IMR-90 (cell line): Measurements from ENCODE around the gene KLK13. TPM values are rescaled to one million over a fixed set of nuclear protein-coding genes. Genes with fewer than 3 reads are reported as not detected.

Experiments
- ATAC-seq: fragments of 200-7000 bp; cut with Tn5 transposase; 2 replicates; pipeline ENCODE4 v1.9.1; 2020; ENCODE audit warnings: low read depth, mild to moderate bottlenecking, moderate library complexity
- BruUV-seq: library from RNA; stranded (reverse); fragments of 400-500 nt; replicated peaks from 2 replicates; lab custom pipeline; 2021; lab: Mats Ljungman, UMichigan
- CTCF ChIA-PET: fragments of 300-600 bp; formaldehyde crosslinking; extraction: SDS; loops from one replicate; lab custom pipeline; 2021; ENCODE audit warnings: antibody characterized with exemption; lab: Yijun Ruan, JAX
- POLR2A ChIA-PET: fragments of 300-600 bp; sonication (Branson Sonifier 250); formaldehyde crosslinking; loops from one replicate; lab custom pipeline; 2022; ENCODE audit warnings: antibody characterized with exemption; ENCODE audit not compliant: unreplicated experiment; lab: Charles Lee
- DNase-seq: peaks from one replicate; pipeline ENCODE4 v3.0.0; 2013
- H2AFZ ChIP-seq: replicated peaks from 2 replicates; pipeline ENCODE3; 2013; ENCODE audit warnings: low read length, mild to moderate bottlenecking; ENCODE audit not compliant: poor library complexity
- H2AK5ac ChIP-seq: 2 replicates; pipeline ENCODE4 v1.6.1; 2013; ENCODE audit warnings: low read depth, low read length, inconsistent platforms
- H2AK9ac ChIP-seq: replicated peaks from 2 replicates; pipeline ENCODE3; 2013; ENCODE audit warnings: mild to moderate bottlenecking, low read depth, low read length, moderate library complexity; ENCODE audit not compliant: poor library complexity
- H2BK120ac ChIP-seq: 2 replicates; pipeline ENCODE4 v1.6.1; 2013; ENCODE audit warnings: low read depth, low read length, inconsistent platforms
- H2BK15ac ChIP-seq: 3 replicates; pipeline ENCODE4 v1.6.1; 2013; ENCODE audit warnings: low read depth, low read length, inconsistent platforms
- H2BK20ac ChIP-seq: 2 replicates; pipeline ENCODE4 v1.6.1; 2013; ENCODE audit warnings: low read depth, mild to moderate bottlenecking, inconsistent platforms, low read length, moderate library complexity
- H2BK5ac ChIP-seq: 2 replicates; pipeline ENCODE4 v1.6.1; 2013; ENCODE audit warnings: mild to moderate bottlenecking, low read depth, low read length, inconsistent platforms; ENCODE audit not compliant: poor library complexity, severe bottlenecking
- H3K14ac ChIP-seq: replicated peaks from 2 replicates; pipeline ENCODE4 v1.6.1; 2013; ENCODE audit warnings: low read depth, low read length, inconsistent platforms
- H3K18ac ChIP-seq: 2 replicates; pipeline ENCODE4 v1.6.1; 2013; ENCODE audit warnings: low read depth, low read length, control low read depth
- H3K23ac ChIP-seq: 2 replicates; pipeline ENCODE4 v1.6.1; 2013; ENCODE audit warnings: low read depth, low read length, inconsistent platforms
- H3K27ac ChIP-seq: 2 replicates; pipeline ENCODE4 v1.5.1; 2013; ENCODE audit warnings: mild to moderate bottlenecking, control low read depth, low read length; ENCODE audit not compliant: insufficient read depth
- H3K27me3 ChIP-seq: 2 replicates; pipeline ENCODE4 v1.6.1; 2013; ENCODE audit warnings: low read length; ENCODE audit not compliant: control insufficient read depth, insufficient read depth
- H3K36me3 ChIP-seq: 2 replicates; pipeline ENCODE4 v1.6.1; 2013; ENCODE audit warnings: low read length, mixed read lengths; ENCODE audit not compliant: control insufficient read depth, insufficient read depth
- H3K4ac ChIP-seq: 2 replicates; pipeline ENCODE4 v1.6.1; 2013; ENCODE audit warnings: low read depth, low read length, inconsistent platforms
- H3K4me1 ChIP-seq: 2 replicates; pipeline ENCODE4 v1.6.1; 2013; ENCODE audit warnings: low read length, mixed read lengths; ENCODE audit not compliant: control insufficient read depth, insufficient read depth
- H3K4me2 ChIP-seq: 2 replicates; pipeline ENCODE4 v1.6.1; 2013; ENCODE audit warnings: low read depth, mild to moderate bottlenecking, control low read depth, low read length, moderate library complexity
- H3K4me3 ChIP-seq: 2 replicates; pipeline ENCODE4 v1.5.1; 2013; ENCODE audit warnings: low read depth, mild to moderate bottlenecking, control low read depth, low read length, moderate library complexity; ENCODE audit not compliant: insufficient read depth
- H3K56ac ChIP-seq: 2 replicates; pipeline ENCODE4 v1.6.1; 2013; ENCODE audit warnings: low read length, inconsistent platforms; ENCODE audit not compliant: insufficient read depth; ENCODE audit errors: extremely low read depth
- H3K79me1 ChIP-seq, 2 experiments: 2 replicates each; pipeline ENCODE4 v1.6.1; 2013; ENCODE audit warnings: low read length in 2 of 2, inconsistent platforms in 1 of 2, low read depth in 1 of 2
- H3K9ac ChIP-seq: 2 replicates; pipeline ENCODE4 v1.6.1; 2013; ENCODE audit warnings: low read depth, low read length, control low read depth
- H3K9me1 ChIP-seq: 2 replicates; pipeline ENCODE4 v1.6.1; 2013; ENCODE audit warnings: low read length, inconsistent platforms; ENCODE audit not compliant: insufficient read depth
- H3K9me3 ChIP-seq: 2 replicates; pipeline ENCODE4 v1.6.1; 2013; ENCODE audit warnings: low read length; ENCODE audit not compliant: control insufficient read depth, insufficient read depth
- H4K20me1 ChIP-seq: 2 replicates; pipeline ENCODE4 v1.6.1; 2013; ENCODE audit warnings: low read length, inconsistent platforms; ENCODE audit not compliant: insufficient read depth
- H4K5ac ChIP-seq: 2 replicates; pipeline ENCODE4 v1.6.1; 2013; ENCODE audit warnings: mild to moderate bottlenecking, low read depth, low read length, control low read depth
- H4K8ac ChIP-seq, 2 experiments: 2 replicates each; pipeline ENCODE4 v1.6.1; 2013; ENCODE audit warnings: low read depth in 2 of 2, low read length in 2 of 2, control low read depth in 1 of 2, inconsistent platforms in 1 of 2
- H4K91ac ChIP-seq: 2 replicates; pipeline ENCODE4 v1.6.1; 2013; ENCODE audit warnings: low read depth, low read length, inconsistent platforms; ENCODE audit not compliant: insufficient read depth
- CEBPB ChIP-seq: IDR thresholded peaks from 2 replicates; pipeline ENCODE4 v1.6.1; 2012; ENCODE audit warnings: low read depth, low read length, improper control_type of control experiment
- CTCF ChIP-seq: conservative IDR thresholded peaks from 2 replicates; pipeline ENCODE4 v1.5.1; 2012; ENCODE audit warnings: mild to moderate bottlenecking, low read depth, low read length, improper control_type of control experiment
- POLR2A ChIP-seq: IDR thresholded peaks from 2 replicates; pipeline ENCODE4 v1.6.1; 2012; ENCODE audit warnings: mild to moderate bottlenecking, low read depth, low read length
- WGBS, 2 experiments: methylation state at CpG; one replicate each; pipeline versions ENCODE4 v1.1.5 to v1.1.7; 2013; ENCODE audit warnings: missing lambda C conversion rate in 2 of 2; ENCODE audit not compliant: insufficient read length in 1 of 2; ENCODE audit errors: extremely low coverage in 2 of 2; 5-methylcytosine and 5-hydroxymethylcytosine counted together
- dilution Hi-C: fragments of 300-500 bp; cut with HindIII; formaldehyde crosslinking; loops from one replicate; pipeline ENCODE4 v1.14.3; 2018; ENCODE audit warnings: low sequenced_read_pairs; ENCODE audit not compliant: unreplicated experiment
- in situ Hi-C: fragments of 300-500 bp; cut with MboI; formaldehyde crosslinking; loops from 3 replicates; pipeline ENCODE4 v1.14.3; 2019; ENCODE audit warnings: low sequenced_read_pairs, inconsistent platforms, mixed read lengths
- intact Hi-C: fragments of 100-400 bp; cut with micrococcal nuclease; formaldehyde crosslinking; loops from 2 replicates; pipeline ENCODE4 v1.10.0; 2022
- polyA plus RNA-seq, 3 experiments: library from polyadenylated mRNA; depleted of rRNA; stranded (reverse); fragments of >200 nt; gene quantifications; 2 replicates each; pipeline ENCODE4 v1.2.3, GENCODE V29; 2012; ENCODE audit warnings: low replicate concordance in 1 of 3
- total RNA-seq: library from RNA; depleted of rRNA; stranded (reverse); fragments of >200 nt; gene quantifications from 2 replicates; pipeline ENCODE4 v1.2.3, GENCODE V29; 2012

Gene KLK13
- total and polyA plus RNA-seq, 2 of the 4 experiments (the other 2 are of a cell fraction) = not detected

- Histone ChIP-seq H2AK9ac (no peak overlapping the region), H2BK120ac (no peak overlapping the region), H3K9me3 (no peaks in the 10 kb centered on the region), H4K8ac (no peak overlapping the region), H3K9ac (no peak overlapping the region), H3K4me2 (no peak overlapping the region), H3K27ac (no peak overlapping the region), H2AK5ac (no peak overlapping the region), H3K18ac (no peak overlapping the region), H2BK5ac (no peak overlapping the region), H3K9me1 (peaks cover 8% of the 10 kb centered on the region; the same call in 1 of the 2 replicates), H4K91ac (no peak overlapping the region), H2BK15ac (no peak overlapping the region), H2AFZ (no peak overlapping the region), H3K4ac (no peak overlapping the region), H3K4me1 (no peaks in the 10 kb centered on the region), H4K5ac (no peak overlapping the region), H2BK20ac (no peak overlapping the region), H3K4me3 (no peak overlapping the region), H3K14ac (no peak overlapping the region), H3K27me3 (no peaks in the 10 kb centered on the region), H3K36me3 (peaks cover 21% of the 10 kb centered on the region), H3K79me1 (peaks cover 27 to 58% of the 10 kb centered on the region in 2 experiments), H3K56ac (no peak overlapping the region), H4K20me1 (peaks cover 15% of the 10 kb centered on the region), H3K23ac (no peak overlapping the region)
- intact Hi-C loops = loop anchor here (10.0 kb wide), 2 partner anchors 299 to 379 kb away; partner anchors contain the start of gene CLEC11A
- BruUV-seq = no TSS peak
- ATAC-seq = no peak
- dilution Hi-C loops = no loop called here
- CTCF ChIA-PET = no interaction called here
- 76% methylated on average over 44 of the region's 49 CpGs; no CpG with 5 or more reads in 1 of the 2 experiments for WGBS, 2 experiments
- DNase-seq = no peak
- no peak for TF ChIP-seq POLR2A
- TF ChIP-seq CEBPB = no peak
- no peak for TF ChIP-seq CTCF
- in situ Hi-C loops = no loop called here
- POLR2A ChIA-PET = no interaction called here
Observed at GRCh38 chr19:51103926-51104341, 39.0 kb upstream of the KLK13 start.
